Dendritic cell treated with granulocyte-macrophage colony-stimulating factor and Interleukin-4, amounts not matched to agents 40 ng/mL and 50 ng/mL, for 4 days (primary cell): ENCODE results near the gene HAAO.

Experiments
- H3K27ac Mint-ChIP-seq: one replicate; pipeline ENCODE4 v1.8.0; 2022; ENCODE audit warnings: mild to moderate bottlenecking, mixed read lengths
- H3K27me3 Mint-ChIP-seq: one replicate; pipeline ENCODE4 v1.8.0; 2022; ENCODE audit warnings: mild to moderate bottlenecking, mixed read lengths
- H3K36me3 Mint-ChIP-seq: one replicate; pipeline ENCODE4 v1.8.0; 2022; ENCODE audit warnings: low read depth, mixed read lengths
- H3K4me1 Mint-ChIP-seq: one replicate; pipeline ENCODE4 v1.8.0; 2022; ENCODE audit warnings: low read depth, mixed read lengths
- H3K4me3 Mint-ChIP-seq: one replicate; pipeline ENCODE4 v1.8.0; 2022; ENCODE audit warnings: mild to moderate bottlenecking, moderate library complexity, mixed read lengths
- H3K9me3 Mint-ChIP-seq: one replicate; pipeline ENCODE4 v1.8.0; 2022; ENCODE audit warnings: mixed read lengths
- intact Hi-C: fragments of 100-400 bp; cut with micrococcal nuclease; formaldehyde crosslinking; loops from one replicate; pipeline ENCODE4 v1.15.0; 2022

HAAO gene

DNA sequence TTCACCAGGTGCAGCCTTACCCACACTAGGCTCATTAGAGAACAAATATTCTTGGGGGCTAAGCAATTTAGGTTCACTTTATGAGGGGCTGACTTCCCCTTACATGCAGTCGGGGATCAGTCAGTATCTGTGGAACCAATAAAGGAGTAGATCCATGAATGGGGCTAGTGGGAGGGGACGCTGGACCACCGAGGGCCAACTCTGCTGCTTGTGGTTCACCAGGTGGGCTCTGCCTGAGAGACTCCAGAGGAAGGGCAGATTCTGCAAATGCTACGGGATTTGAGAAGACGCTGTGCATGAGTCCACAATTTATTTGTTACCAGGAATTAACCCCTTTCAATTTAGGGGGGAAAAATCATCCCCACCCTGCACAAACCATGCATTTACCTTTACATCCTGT is 15.9 kb upstream of the HAAO start:
- no peak overlapping the region for H3K4me3 Mint-ChIP-seq

DNA sequence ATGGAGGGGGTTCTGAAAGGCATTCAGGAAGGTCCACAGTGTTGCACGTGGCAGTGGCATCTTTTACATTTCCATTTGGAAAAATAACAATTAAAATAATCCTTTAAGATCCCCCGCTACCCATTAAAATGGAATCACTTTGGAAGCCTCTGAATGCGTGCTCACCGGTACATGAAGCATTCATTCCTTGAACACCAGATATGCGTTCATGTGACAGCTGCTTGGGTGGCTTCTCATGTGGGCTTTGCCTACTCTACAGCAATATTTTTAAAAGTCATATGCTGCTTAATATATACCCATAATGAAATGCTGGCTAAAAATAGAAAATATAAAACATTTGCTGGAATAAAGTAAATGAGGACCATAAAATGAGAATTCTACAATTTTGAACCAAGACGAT is 14.4 kb upstream of the HAAO start:
- Mint-ChIP-seq H3K27me3 (no peaks in the 10 kb centered on the region), H3K36me3 (peaks cover 1% of the 10 kb centered on the region), H3K27ac (no peak overlapping the region), H3K9me3 (no peaks in the 10 kb centered on the region), H3K4me1 (peaks cover 65% of the 10 kb centered on the region), H3K4me3 (no peak overlapping the region)
- intact Hi-C loops: no loop called here

More for the DNA sequence above, 15.9 kb upstream of the HAAO start:
- no peaks in the 10 kb centered on the region for H3K9me3 Mint-ChIP-seq
- peaks cover 63% of the 10 kb centered on the region for H3K4me1 Mint-ChIP-seq
- H3K36me3 Mint-ChIP-seq: no peaks in the 10 kb centered on the region
- intact Hi-C loops: no loop called here
- no peak overlapping the region for H3K27ac Mint-ChIP-seq
- no peaks in the 10 kb centered on the region for H3K27me3 Mint-ChIP-seq

DNA sequence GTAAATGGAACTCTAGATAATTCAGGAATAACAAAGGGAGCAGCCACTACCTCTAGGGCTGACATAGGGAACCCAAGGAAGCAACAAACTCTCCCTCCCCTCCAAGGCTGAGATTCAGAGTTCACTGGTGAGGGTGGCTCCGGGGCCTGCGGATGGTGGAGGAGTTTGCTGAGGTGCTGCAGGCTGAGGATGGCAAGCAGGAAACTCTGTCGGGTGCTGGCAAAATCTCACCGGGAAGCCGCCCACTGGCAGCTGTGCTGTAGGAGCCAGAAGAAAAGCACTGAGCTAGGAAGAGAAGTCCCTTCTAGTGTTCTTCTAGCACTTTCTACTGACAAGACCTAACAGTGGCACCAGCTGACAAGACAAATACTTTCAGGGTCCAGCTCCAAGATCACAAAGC is 12.5 kb upstream of the HAAO start:
- Mint-ChIP-seq H3K9me3 (no peaks in the 10 kb centered on the region), H3K4me1 (peaks cover 70% of the 10 kb centered on the region), H3K27ac (no peak overlapping the region), H3K36me3 (peaks cover 9% of the 10 kb centered on the region), H3K4me3 (no peak overlapping the region), H3K27me3 (no peaks in the 10 kb centered on the region)
- intact Hi-C loops: no loop called here

DNA sequence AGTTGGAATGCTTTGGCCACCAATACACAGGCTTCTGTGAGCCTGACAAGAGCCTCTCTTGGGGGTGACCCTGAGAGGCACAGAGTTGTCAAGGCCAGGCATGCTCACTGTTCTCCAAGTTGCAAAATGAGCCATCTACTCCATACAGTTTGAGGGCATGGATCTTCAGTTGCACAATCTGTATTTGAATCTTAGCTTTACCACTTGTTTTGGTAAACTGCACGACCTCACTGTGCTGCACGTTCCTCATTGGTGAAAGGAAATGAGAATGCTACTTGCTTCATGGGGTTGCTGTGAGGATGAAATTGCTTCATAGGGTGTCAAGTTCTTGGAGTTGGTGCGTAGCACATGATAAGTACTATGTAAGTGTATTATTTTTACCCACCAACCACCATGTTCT is 12.0 kb upstream of the HAAO start:
- intact Hi-C loops: no loop called here

DNA sequence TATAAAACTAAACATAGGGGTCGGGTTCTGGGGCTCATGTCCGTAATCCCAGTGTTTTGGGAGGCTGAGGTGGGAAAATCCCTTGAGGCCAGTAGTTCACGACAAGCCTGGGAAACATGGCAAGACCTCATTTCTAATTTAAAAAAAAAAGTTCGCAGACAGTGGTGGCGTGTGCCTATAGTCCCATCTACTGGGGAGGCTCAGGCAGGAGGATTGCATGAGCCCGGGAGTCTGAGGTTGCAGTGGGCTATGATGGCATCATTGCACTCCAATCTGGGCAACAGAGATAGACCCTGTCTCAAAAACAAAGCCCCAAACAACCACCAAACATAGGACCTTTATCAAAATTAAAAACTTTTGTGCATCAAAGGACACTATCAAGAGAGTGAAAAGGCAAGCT is 9.8 kb upstream of the HAAO start:
- intact Hi-C loops: no loop called here
- Mint-ChIP-seq H3K4me3 (no peak overlapping the region), H3K27ac (no peak overlapping the region), H3K4me1 (peaks cover 65% of the 10 kb centered on the region), H3K9me3 (no peaks in the 10 kb centered on the region), H3K36me3 (peaks cover 27% of the 10 kb centered on the region), H3K27me3 (no peaks in the 10 kb centered on the region)

More for the DNA sequence above, 12.0 kb upstream of the HAAO start:
- Mint-ChIP-seq H3K27ac (peak overlapping the region; percentile 21), H3K36me3 (peaks cover 14% of the 10 kb centered on the region), H3K27me3 (no peaks in the 10 kb centered on the region), H3K4me1 (peaks cover 75% of the 10 kb centered on the region), H3K4me3 (no peak overlapping the region), H3K9me3 (no peaks in the 10 kb centered on the region)

DNA sequence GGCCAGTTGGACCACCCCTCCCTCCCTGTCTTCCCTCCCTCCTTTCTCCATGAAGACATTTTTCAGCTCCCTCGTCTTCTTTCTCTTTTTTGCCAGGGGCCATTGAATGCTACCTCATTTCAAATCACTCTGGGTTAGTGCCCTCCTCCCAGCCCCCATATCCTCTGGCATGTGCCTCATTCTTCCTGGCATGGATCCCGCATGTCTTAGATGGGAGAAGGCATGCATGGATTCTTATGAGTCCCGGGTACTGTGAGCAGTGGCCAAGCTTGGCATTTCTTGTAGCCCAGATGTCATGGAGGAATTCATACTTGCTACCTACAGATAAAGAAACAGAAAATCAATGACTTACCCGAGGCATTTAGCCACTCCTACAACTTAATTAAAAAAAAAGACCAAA is 9.0 kb upstream of the HAAO start:
- no peak overlapping the region for H3K4me3 Mint-ChIP-seq
- H3K27me3 Mint-ChIP-seq: no peaks in the 10 kb centered on the region
- peak overlapping the region; percentile 11 for H3K27ac Mint-ChIP-seq
- no peaks in the 10 kb centered on the region for H3K9me3 Mint-ChIP-seq
- H3K36me3 Mint-ChIP-seq: peaks cover 35% of the 10 kb centered on the region
- H3K4me1 Mint-ChIP-seq: peaks cover 62% of the 10 kb centered on the region
- intact Hi-C loops: no loop called here

DNA sequence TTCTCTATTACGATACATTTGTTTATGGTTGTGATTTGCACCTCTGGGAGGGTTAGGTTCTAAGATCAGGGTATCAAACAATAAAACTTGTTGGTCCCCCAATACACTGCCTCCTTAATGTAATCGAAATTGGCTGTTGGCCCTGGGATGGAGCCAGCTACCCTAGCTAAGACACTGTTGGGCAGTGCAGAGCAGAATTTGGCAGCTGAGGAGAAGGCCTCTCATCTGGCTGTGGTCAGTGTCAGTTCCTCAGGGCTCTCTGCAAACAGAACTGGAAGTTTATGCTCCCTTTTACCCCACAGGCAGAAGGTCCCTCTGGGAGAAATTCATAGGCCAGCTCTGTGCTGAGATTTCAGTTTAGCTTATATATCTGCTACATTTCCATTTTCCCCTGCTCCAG is 8.6 kb upstream of the HAAO start:
- peak overlapping the region; percentile 11 for H3K27ac Mint-ChIP-seq
- intact Hi-C loops: no loop called here
- H3K4me1 Mint-ChIP-seq: peaks cover 59% of the 10 kb centered on the region
- no peaks in the 10 kb centered on the region for H3K27me3 Mint-ChIP-seq
- no peaks in the 10 kb centered on the region for H3K9me3 Mint-ChIP-seq
- H3K36me3 Mint-ChIP-seq: peaks cover 39% of the 10 kb centered on the region
- H3K4me3 Mint-ChIP-seq: no peak overlapping the region

GRCh38 chr2:42800461-42800962 is 8.1 kb upstream of the HAAO start:
- H3K9me3 Mint-ChIP-seq: no peaks in the 10 kb centered on the region
- H3K27me3 Mint-ChIP-seq: no peaks in the 10 kb centered on the region
- no peak overlapping the region for H3K4me3 Mint-ChIP-seq
- intact Hi-C loops: no loop called here
- peak overlapping the region; percentile 11 for H3K27ac Mint-ChIP-seq
- peaks cover 57% of the 10 kb centered on the region for H3K4me1 Mint-ChIP-seq
- H3K36me3 Mint-ChIP-seq: peaks cover 44% of the 10 kb centered on the region

- peaks cover 50% of the 10 kb centered on the region for H3K36me3 Mint-ChIP-seq
- no peak overlapping the region for H3K4me3 Mint-ChIP-seq
- H3K27me3 Mint-ChIP-seq: no peaks in the 10 kb centered on the region
- peak overlapping the region; percentile 11 for H3K27ac Mint-ChIP-seq
- no peaks in the 10 kb centered on the region for H3K9me3 Mint-ChIP-seq
- intact Hi-C loops: loop anchor here (10.0 kb wide), 1 partner anchor 285 kb away; no protein-coding TSS in a partner anchor
- peaks cover 54% of the 10 kb centered on the region for H3K4me1 Mint-ChIP-seq
Observed at GRCh38 chr2:42799881-42800280, 7.5 kb upstream of the HAAO start.

DNA sequence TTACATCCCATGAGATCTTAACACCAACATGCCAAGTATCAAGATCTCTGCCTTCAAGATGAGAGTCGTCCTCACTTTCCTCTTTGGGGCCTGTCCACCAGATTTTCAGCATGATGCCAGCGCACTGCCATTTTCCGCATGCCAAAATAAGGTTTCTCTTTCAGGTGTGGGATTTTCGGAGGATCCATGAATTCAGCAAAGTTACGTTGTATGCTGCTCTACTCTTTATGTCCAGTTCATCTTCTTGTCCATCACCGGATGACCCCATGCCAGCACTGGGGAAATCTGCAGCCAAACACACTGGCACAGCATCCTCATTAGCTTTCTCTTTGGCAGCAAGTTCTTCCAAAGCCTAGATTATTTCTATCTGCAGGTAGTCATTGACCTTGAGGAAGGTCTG is 4.9 kb upstream of the HAAO start:
- H3K9me3 Mint-ChIP-seq: no peaks in the 10 kb centered on the region
- H3K4me1 Mint-ChIP-seq: peaks cover 51% of the 10 kb centered on the region
- H3K4me3 Mint-ChIP-seq: no peak overlapping the region
- no peak overlapping the region for H3K27ac Mint-ChIP-seq
- H3K27me3 Mint-ChIP-seq: no peaks in the 10 kb centered on the region
- intact Hi-C loops: loop anchor here (10.0 kb wide), 1 partner anchor 282 kb away; no protein-coding TSS in a partner anchor
- peaks cover 73% of the 10 kb centered on the region for H3K36me3 Mint-ChIP-seq

GRCh38 chr2:42796427-42797248 is 4.3 kb upstream of the HAAO start:
- Mint-ChIP-seq H3K4me1 (peaks cover 51% of the 10 kb centered on the region), H3K27me3 (no peaks in the 10 kb centered on the region), H3K27ac (no peak overlapping the region), H3K9me3 (no peaks in the 10 kb centered on the region), H3K36me3 (peaks cover 74% of the 10 kb centered on the region), H3K4me3 (no peak overlapping the region)
- intact Hi-C loops: loop anchor here (10.0 kb wide), 1 partner anchor 282 kb away; no protein-coding TSS in a partner anchor

GRCh38 chr2:42795841-42796301 is 3.5 kb upstream of the HAAO start:
- H3K27ac Mint-ChIP-seq: no peak overlapping the region
- H3K4me3 Mint-ChIP-seq: no peak overlapping the region
- intact Hi-C loops: loop anchor here (10.0 kb wide), 1 partner anchor 281 kb away; no protein-coding TSS in a partner anchor
- peaks cover 51% of the 10 kb centered on the region for H3K4me1 Mint-ChIP-seq
- no peaks in the 10 kb centered on the region for H3K9me3 Mint-ChIP-seq
- H3K27me3 Mint-ChIP-seq: no peaks in the 10 kb centered on the region
- H3K36me3 Mint-ChIP-seq: peaks cover 70% of the 10 kb centered on the region

DNA sequence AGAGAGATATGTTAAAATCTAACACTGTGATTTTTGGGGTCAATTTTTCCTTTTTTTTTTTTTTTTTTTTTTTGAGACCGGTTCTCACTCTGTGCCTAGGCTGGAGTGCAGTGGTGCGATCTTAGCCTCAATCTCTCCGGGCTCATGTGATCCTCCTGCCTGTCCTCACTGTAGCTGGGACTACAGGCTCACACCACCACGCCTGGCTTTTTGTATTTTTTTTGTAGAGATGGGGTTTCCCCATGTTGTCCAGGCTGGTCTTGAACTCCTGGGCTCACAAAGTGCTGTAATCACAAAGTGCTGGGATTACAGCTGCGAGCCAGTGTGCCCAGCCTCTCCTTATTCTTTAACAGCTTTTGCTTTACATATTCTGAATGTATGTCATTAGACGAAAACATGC is 2.9 kb upstream of the HAAO start:
- Mint-ChIP-seq H3K4me1 (peaks cover 50% of the 10 kb centered on the region), H3K27me3 (no peaks in the 10 kb centered on the region), H3K27ac (no peak overlapping the region), H3K4me3 (no peak overlapping the region), H3K9me3 (no peaks in the 10 kb centered on the region), H3K36me3 (peaks cover 72% of the 10 kb centered on the region)
- intact Hi-C loops: loop anchor here (10.0 kb wide), 1 partner anchor 280 kb away; no protein-coding TSS in a partner anchor

DNA sequence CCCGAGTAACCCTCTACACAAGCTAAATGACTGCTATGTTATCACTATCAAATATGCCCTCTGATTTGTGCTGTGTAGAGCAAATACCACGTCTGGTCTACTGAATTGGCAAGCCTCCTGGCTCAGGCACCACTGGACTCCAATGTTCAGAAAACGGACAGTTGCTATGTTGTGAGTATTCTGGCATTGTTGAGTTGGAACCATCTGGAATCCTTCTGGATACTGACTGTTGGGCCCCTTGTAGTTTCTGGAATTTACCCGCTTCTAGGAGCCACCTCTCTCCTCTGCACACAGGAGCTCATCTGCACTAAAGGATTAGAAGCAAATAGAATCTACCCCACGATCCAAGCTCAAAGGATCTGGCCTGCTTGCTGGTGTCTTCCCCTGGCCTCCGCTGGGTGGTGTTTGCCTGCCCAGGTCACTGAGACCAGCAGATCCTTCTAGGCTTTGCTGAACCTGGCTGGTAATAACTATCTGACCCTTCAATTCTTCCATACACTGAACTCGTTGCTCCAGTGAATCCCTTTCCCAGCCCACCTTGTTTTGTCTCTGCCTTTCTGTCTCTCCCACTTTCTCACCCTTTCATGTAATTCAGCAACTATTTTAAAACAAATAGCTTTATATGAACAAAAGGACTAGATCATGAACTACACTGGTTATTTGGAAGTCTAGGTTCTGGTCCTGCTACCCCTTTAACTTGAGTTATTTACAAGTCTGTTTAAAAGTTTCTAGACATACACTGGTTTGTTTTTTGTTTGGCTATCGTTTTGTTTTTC is 2.1 kb upstream of the HAAO start:
- H3K36me3 Mint-ChIP-seq: peaks cover 72% of the 10 kb centered on the region
- intact Hi-C loops: loop anchor here (10.0 kb wide), 1 partner anchor 280 kb away; no protein-coding TSS in a partner anchor
- H3K27me3 Mint-ChIP-seq: no peaks in the 10 kb centered on the region
- no peaks in the 10 kb centered on the region for H3K9me3 Mint-ChIP-seq
- H3K4me3 Mint-ChIP-seq: no peak overlapping the region
- no peak overlapping the region for H3K27ac Mint-ChIP-seq
- H3K4me1 Mint-ChIP-seq: peaks cover 46% of the 10 kb centered on the region
